Activated CD8-positive, alpha-beta T cell treated with anti-CD3 and anti-CD28 coated beads, Interleukin-2, amount 10 ng/mL, durations not matched to agents 7 days and 5 days (primary cell): ENCODE data around the gene WDFY1. TPM values are rescaled to one million over a fixed set of nuclear protein-coding genes. Genes with fewer than 3 reads are reported as not detected.
A peak's percentile ranks its signal among the peaks of the same experiment; 100 is the strongest.

Experiments used
- ATAC-seq: fragments of 150-1000 bp; cut with Tn5 transposase; one replicate; pipeline ENCODE4 v1.10.0; 2021; ENCODE audit warnings: moderate library complexity
- CTCF ChIA-PET: fragments of 350-600 bp; sonication (Branson Sonifier 250); formaldehyde crosslinking; loops from one replicate; lab custom pipeline; 2021; ENCODE audit warnings: antibody characterized with exemption; lab: Charles Lee
- POLR2A ChIA-PET: fragments of 350-600 bp; sonication (Branson Sonifier 250); formaldehyde crosslinking; loops from one replicate; lab custom pipeline; 2021; ENCODE audit warnings: antibody characterized with exemption; lab: Charles Lee
- DNase-seq: peaks from one replicate; pipeline ENCODE4 v3.0.0-alpha.2; 2020
- H3K27ac Mint-ChIP-seq: one replicate; pipeline ENCODE4 v1.8.0; 2021; ENCODE audit warnings: mild to moderate bottlenecking, mixed read lengths
- H3K27me3 Mint-ChIP-seq: one replicate; pipeline ENCODE4 v1.8.0; 2021; ENCODE audit warnings: low read depth, mixed read lengths
- H3K36me3 Mint-ChIP-seq: one replicate; pipeline ENCODE4 v1.8.0; 2021; ENCODE audit warnings: low read depth, mixed read lengths
- H3K4me1 Mint-ChIP-seq: one replicate; pipeline ENCODE4 v1.8.0; 2021; ENCODE audit warnings: low read depth, mixed read lengths
- H3K4me3 Mint-ChIP-seq: one replicate; pipeline ENCODE4 v1.8.0; 2021; ENCODE audit warnings: mild to moderate bottlenecking, mixed read lengths
- H3K9me3 Mint-ChIP-seq: one replicate; pipeline ENCODE4 v1.8.0; 2022; ENCODE audit warnings: mixed read lengths; ENCODE audit not compliant: insufficient read depth
- total RNA-seq, 2 experiments: library from RNA; stranded (reverse); gene quantifications; one replicate each; pipeline ENCODE4 v1.2.3, GENCODE V29; 2021

WDFY1 gene
- total RNA-seq, 2 experiments from 2014 or later = 41.5 to 47.1 TPM

DNA sequence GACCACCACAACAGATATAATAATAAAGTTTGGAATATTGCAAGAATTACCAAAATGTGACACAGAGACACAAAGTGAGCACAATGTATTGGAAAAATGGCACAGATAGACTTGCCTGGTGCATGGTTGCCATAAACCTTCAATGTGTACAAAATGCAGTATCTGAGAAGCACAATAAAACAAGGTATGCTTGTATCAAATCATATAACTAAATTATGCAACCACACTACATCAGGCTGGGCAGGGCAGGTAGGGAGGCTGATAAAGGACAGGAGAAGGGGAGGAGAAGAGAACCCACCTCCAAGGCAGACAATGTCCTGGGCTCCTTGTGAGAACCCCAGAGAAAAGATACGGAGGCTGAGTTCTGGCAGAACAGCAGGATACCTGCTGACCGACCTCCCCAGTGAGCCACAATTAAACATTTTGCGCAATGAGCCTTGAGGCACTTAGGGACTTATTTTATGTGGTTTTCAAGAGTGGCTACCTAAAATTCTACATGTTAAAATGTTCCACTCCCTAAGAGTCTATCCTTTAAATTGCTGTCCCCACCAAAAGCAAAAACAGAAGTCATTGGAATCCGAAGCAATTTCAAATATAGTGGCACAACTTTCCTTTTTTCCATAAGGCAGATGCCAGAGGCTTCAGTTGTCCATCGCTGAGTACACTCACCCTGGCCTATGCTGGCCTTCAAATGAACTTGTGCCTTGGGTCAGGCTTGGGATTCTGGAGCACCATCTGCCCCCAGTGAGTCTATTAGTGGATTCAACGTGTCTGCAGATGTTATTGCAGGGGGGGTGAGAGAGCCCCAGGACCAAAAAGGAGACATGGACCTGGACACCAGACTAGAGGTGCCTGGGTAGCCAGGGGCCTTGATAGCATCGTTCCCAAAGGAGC lies 16.8 kb downstream of the WDFY1 start:
- ATAC-seq (no peak), DNase-seq (no peak)
- ChIA-PET CTCF (no interaction called here), POLR2A (interaction anchor here (1.2 kb wide), 1 partner anchor 13 kb away, joined by 4 read pairs; no protein-coding TSS in a partner anchor)
- Mint-ChIP-seq H3K4me3 (no peak overlapping the region), H3K9me3 (no peaks in the 10 kb centered on the region), H3K4me1 (peaks cover 40% of the 10 kb centered on the region), H3K27ac (peak overlapping the region; percentile 67), H3K36me3 (peaks cover 19% of the 10 kb centered on the region), H3K27me3 (no peaks in the 10 kb centered on the region)

DNA sequence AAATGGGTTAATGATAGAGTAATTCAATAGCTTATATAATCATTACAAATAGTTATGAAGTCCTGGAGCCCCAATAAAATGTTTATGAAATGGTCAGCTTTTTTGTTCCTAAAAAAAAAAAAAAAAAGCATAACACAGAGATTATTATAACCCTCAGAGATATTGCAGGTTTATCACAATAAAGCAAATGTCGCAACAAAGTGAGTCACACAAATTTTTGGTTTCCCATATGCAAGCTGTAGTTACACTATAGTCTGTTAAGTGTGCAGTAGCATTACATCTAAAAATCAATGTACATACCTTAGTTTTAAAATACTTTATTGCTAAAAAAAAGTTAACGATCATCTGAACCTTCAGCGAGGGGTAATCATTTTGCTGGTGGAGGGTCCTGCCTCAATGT lies 20.0 kb downstream of the WDFY1 start:
- peaks cover 18% of the 10 kb centered on the region for H3K4me1 Mint-ChIP-seq
- no peak for DNase-seq
- POLR2A ChIA-PET = no interaction called here
- peaks cover 23% of the 10 kb centered on the region for H3K36me3 Mint-ChIP-seq
- CTCF ChIA-PET = no interaction called here
- no peak overlapping the region for H3K27ac Mint-ChIP-seq
- H3K9me3 Mint-ChIP-seq = no peaks in the 10 kb centered on the region
- H3K27me3 Mint-ChIP-seq = no peaks in the 10 kb centered on the region
- H3K4me3 Mint-ChIP-seq = no peak overlapping the region
- ATAC-seq = no peak

DNA sequence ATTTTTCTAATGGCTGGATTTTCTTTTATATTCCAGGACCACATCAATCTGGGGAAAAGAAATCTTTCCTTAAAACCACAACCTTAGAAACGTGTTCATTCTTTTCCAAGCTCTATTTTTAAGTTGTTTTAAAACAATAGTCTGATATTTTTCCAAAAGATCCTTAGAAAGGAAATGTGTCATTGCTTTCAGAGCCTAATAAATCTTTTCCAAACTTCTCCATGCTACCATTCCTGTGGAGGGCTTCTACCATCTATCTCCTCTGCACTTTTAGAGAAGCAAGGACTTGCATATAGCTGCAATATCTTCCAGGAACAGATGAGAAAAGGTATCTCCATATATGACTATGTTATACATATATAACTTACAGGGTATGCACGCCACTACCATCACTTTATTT lies 21.2 kb downstream of the WDFY1 start:
- CTCF ChIA-PET = no interaction called here
- no peak for ATAC-seq
- no peak for DNase-seq
- no peak overlapping the region for H3K4me3 Mint-ChIP-seq
- POLR2A ChIA-PET = interaction anchor here (1.2 kb wide), 1 partner anchor 9 kb away, joined by 4 read pairs; no protein-coding TSS in a partner anchor
- H3K9me3 Mint-ChIP-seq = no peaks in the 10 kb centered on the region
- no peak overlapping the region for H3K27ac Mint-ChIP-seq
- H3K4me1 Mint-ChIP-seq = peaks cover 7% of the 10 kb centered on the region
- H3K36me3 Mint-ChIP-seq = peaks cover 23% of the 10 kb centered on the region
- no peaks in the 10 kb centered on the region for H3K27me3 Mint-ChIP-seq

DNA sequence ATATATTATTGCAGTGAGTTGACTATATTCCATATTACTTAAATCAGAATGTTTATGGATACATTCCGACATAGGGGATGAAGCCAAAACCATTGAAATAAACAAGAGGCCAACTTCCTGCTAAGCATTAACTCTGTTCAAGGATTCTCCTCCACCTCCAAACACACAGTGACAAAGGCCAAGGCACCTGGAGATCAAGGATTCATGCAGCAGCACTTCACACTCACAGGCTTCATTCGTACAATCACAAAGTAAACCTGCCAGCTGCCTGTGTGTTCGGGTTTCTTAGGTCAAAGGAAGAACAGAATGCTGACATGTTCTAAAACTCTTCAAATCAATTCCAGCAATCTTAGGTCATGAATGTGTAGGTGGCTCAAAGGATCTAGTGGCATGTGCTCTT lies 22.8 kb downstream of the WDFY1 start:
- H3K4me3 Mint-ChIP-seq = no peak overlapping the region
- no peak for DNase-seq
- H3K9me3 Mint-ChIP-seq = no peaks in the 10 kb centered on the region
- peaks cover 19% of the 10 kb centered on the region for H3K36me3 Mint-ChIP-seq
- CTCF ChIA-PET = interaction anchor here (1.0 kb wide), 1 partner anchor 9 kb away, joined by 3 read pairs; no protein-coding TSS in a partner anchor
- H3K4me1 Mint-ChIP-seq = no peaks in the 10 kb centered on the region
- POLR2A ChIA-PET = no interaction called here
- no peak overlapping the region for H3K27ac Mint-ChIP-seq
- no peaks in the 10 kb centered on the region for H3K27me3 Mint-ChIP-seq
- no peak for ATAC-seq

DNA sequence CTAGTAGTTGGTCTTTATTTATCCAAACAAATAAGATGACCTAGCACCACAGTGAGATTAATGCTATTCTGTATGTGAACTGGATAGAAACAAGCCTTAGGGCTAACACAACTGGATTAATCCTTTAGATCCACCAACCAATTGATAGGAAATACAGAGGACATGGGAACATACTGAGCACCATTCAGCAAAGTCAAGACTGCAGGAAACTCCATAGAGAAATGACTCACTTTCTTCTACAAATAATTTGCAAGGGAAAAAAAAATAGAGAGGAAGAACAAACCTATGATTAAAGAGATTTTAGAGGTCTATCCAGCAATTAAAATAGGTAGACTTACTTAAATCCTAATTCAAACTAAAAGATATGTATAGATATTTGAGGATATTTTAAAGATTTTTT lies 23.9 kb downstream of the WDFY1 start:
- ATAC-seq = no peak
- no peak for DNase-seq
- CTCF ChIA-PET = no interaction called here
- no peaks in the 10 kb centered on the region for H3K4me1 Mint-ChIP-seq
- POLR2A ChIA-PET = no interaction called here
- peaks cover 22% of the 10 kb centered on the region for H3K36me3 Mint-ChIP-seq
- no peaks in the 10 kb centered on the region for H3K9me3 Mint-ChIP-seq
- H3K27ac Mint-ChIP-seq = no peak overlapping the region
- no peak overlapping the region for H3K4me3 Mint-ChIP-seq
- no peaks in the 10 kb centered on the region for H3K27me3 Mint-ChIP-seq

DNA sequence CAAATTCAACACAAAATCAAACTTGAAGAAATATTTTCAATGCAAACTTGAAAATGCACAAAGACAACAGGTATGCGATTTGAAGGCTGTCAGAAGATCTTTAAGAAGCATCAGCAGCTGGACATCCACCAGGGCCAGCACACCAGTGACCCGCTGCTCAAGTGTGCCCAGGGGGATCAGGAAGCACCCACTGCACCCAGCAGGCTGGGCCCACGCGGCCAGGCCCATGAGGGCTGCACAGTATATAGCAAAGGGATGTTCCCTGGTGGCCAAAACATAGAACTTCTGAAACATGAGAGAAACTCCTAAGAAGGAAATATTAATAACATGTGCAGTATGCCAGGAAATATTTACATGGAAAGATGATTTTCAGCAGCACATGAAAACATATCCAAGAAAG lies 25.0 kb downstream of the WDFY1 start:
- Mint-ChIP-seq H3K27ac (no peak overlapping the region), H3K9me3 (no peaks in the 10 kb centered on the region), H3K36me3 (peaks cover 23% of the 10 kb centered on the region), H3K27me3 (no peaks in the 10 kb centered on the region), H3K4me1 (no peaks in the 10 kb centered on the region), H3K4me3 (no peak overlapping the region)
- DNase-seq (no peak), ATAC-seq (no peak)
- ChIA-PET POLR2A (no interaction called here), CTCF (no interaction called here)

DNA sequence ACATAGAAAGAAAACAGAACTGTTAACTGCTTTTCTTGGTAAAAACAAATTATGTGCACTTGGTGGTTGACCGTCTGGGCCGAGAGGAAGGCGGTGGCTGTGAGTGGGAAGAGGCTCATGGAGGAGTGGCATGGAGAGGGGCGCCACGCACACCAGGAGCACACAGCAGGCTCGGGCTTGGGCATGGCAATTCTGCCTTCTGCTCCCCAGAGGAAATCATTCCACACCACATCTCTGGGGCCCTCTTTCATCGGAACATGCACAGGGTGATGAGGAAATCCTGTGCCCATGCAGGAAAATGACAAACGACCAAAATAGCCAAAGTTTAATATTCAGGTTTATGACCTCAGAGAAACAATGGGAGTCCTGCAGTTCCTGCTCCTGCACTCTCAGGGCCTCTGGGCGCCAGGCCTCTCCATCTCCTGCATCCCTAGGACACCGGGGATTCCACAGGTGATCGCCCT lies 26.4 kb downstream of the WDFY1 start:
- no peak for ATAC-seq
- Mint-ChIP-seq H3K27ac (no peak overlapping the region), H3K36me3 (peaks cover 19% of the 10 kb centered on the region), H3K4me3 (no peak overlapping the region), H3K4me1 (no peaks in the 10 kb centered on the region), H3K27me3 (no peaks in the 10 kb centered on the region), H3K9me3 (no peaks in the 10 kb centered on the region)
- no peak for DNase-seq
- ChIA-PET POLR2A (no interaction called here), CTCF (no interaction called here)

DNA sequence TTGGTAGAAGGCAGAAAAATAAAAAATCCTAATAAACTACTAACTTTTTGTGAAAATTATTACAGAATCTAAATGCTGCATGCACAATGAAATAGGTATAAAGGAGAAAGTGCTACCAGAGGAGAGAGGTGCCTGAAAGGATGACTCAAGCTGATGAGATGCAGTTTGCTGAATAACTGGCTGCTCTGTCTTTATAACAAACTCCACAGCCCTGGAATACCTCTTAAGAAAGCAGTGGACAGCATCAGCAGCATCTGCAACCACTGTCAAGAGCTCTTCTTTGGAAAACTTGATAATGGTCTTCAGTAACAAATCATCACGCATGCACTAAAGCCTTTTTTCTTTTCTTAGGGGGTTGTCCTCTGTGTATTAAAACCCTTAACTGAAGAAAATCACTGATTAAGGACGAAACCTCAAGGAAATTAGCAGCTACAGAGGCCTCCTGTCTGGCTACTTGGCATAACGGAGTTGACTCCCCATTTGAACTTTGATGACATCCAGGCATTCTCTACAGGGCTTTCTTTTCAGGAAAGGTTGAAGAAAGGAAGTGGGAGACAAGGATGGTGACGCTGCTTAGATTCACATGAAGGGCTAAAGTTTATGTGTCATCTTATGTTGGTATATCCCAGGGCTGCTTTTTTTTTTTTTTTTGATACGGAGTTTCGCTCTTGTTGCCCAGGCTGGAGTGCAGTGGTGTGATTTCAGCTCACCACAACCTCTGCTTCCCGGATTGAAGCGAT lies 28.8 kb downstream of the WDFY1 start:
- ATAC-seq (no peak), DNase-seq (no peak)
- H3K27me3 Mint-ChIP-seq = no peaks in the 10 kb centered on the region
- no peak overlapping the region for H3K27ac Mint-ChIP-seq
- peaks cover 15% of the 10 kb centered on the region for H3K36me3 Mint-ChIP-seq
- H3K4me3 Mint-ChIP-seq = no peak overlapping the region
- no peaks in the 10 kb centered on the region for H3K4me1 Mint-ChIP-seq
- H3K9me3 Mint-ChIP-seq = no peaks in the 10 kb centered on the region
- CTCF ChIA-PET = no interaction called here
- POLR2A ChIA-PET = no interaction called here

DNA sequence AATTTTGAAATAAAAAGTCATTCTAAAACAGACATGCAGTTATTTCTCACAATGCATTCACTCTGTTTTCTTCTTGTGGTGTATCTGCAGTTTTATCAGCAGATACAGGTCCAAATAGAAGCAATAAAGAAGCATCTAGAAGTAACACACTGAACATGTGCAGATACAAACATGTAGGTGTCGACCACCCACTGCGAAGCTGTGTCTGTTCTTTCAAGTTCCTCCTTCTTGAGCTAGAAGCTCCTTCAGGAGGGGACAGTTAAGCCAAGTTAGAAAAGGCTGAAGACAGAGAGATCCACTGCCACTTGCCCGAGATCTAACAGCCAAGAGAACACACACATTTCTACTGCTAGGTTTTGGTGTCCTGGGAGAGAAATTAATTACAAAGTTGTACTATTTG lies 30.1 kb downstream of the WDFY1 start:
- Mint-ChIP-seq H3K4me3 (no peak overlapping the region), H3K27me3 (no peaks in the 10 kb centered on the region), H3K9me3 (no peaks in the 10 kb centered on the region), H3K4me1 (peaks cover 2% of the 10 kb centered on the region), H3K36me3 (peaks cover 18% of the 10 kb centered on the region), H3K27ac (no peak overlapping the region)
- ATAC-seq = no peak
- CTCF ChIA-PET = interaction anchor here (0.8 to 1.0 kb wide), 2 partner anchors 12 to 55 kb away, joined by 3 read pairs; no protein-coding TSS in a partner anchor
- DNase-seq = no peak
- POLR2A ChIA-PET = interaction anchor here (1.2 kb wide), 1 partner anchor 9 kb away, joined by 4 read pairs; no protein-coding TSS in a partner anchor

DNA sequence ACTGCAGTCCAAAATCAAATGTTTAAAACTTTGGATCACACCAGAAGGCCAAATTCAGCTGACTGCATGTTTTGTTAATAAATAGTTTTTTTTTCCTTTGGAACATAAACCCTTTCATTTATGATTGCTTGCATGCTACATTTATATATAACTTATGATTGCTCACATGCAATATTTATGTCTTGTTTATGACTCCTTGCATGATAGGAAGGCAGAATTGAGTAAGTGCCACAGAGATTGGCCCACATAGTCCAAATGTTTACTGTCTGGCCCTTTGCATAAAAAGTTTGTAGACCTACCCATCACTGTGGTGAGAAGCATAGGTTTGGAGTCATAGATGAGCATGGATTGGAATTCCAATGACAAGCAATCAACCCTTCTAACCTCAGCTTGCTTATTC lies 30.8 kb downstream of the WDFY1 start:
- H3K9me3 Mint-ChIP-seq = no peaks in the 10 kb centered on the region
- peaks cover 18% of the 10 kb centered on the region for H3K36me3 Mint-ChIP-seq
- no peaks in the 10 kb centered on the region for H3K27me3 Mint-ChIP-seq
- no peak overlapping the region for H3K4me3 Mint-ChIP-seq
- H3K4me1 Mint-ChIP-seq = peaks cover 2% of the 10 kb centered on the region
- no peak overlapping the region for H3K27ac Mint-ChIP-seq
- POLR2A ChIA-PET = interaction anchor here (1.2 kb wide), 1 partner anchor 9 kb away, joined by 4 read pairs; no protein-coding TSS in a partner anchor
- ATAC-seq (no peak), DNase-seq (no peak)
- CTCF ChIA-PET = interaction anchor here (1.0 kb wide), 1 partner anchor 56 kb away, joined by 3 read pairs; no protein-coding TSS in a partner anchor

DNA sequence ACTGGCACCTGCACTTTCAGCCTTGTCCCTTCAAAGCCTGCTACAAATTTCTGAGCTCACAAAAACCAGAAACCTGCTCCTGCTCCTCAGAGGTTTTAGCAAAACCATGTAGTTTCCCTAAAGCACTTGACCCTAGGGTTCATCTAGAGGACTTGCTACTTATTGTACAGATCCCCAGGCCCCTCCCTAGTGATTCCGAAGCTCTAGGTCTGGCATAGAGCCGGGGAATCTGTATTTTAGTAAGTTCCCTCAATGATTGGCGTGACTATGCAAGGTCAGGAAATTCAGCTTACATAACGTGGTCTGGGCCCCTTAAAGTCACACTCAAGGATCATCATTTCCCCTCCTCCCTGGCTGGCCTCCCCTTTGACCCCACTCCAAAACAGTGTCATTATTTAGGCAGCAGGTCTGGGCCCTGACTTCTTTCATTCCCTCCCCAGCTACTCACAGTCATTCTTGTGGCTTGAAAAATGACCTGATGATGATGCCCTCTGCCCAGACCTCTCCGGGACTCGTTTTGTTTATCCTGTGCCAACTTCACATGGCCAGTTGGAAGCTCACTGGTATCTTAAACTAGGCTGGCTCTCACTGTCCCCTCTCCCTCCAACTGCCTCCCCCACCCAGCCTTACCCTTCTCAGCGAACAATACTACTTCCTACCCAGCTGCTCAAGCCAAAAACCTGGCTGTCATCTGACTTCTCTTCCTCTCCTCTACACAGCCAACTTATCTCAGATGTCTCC lies 36.0 kb downstream of the WDFY1 start:
- ATAC-seq = no peak
- POLR2A ChIA-PET = no interaction called here
- H3K27me3 Mint-ChIP-seq = no peaks in the 10 kb centered on the region
- no peak overlapping the region for H3K27ac Mint-ChIP-seq
- no peaks in the 10 kb centered on the region for H3K9me3 Mint-ChIP-seq
- no peak for DNase-seq
- peaks cover 15% of the 10 kb centered on the region for H3K36me3 Mint-ChIP-seq
- H3K4me3 Mint-ChIP-seq = no peak overlapping the region
- peaks cover 2% of the 10 kb centered on the region for H3K4me1 Mint-ChIP-seq
- CTCF ChIA-PET = interaction anchor here (1.6 kb wide), 1 partner anchor 12 kb away, joined by 4 read pairs; no protein-coding TSS in a partner anchor
